Hepatocyte (in vitro differentiated cells): ENCODE results near the gene LRRK1.

Experiments used
- CTCF ChIP-seq: fragments of 200-600 bp; sonication (generic); IDR thresholded peaks from 2 replicates; pipeline ENCODE4 v1.5.1; 2016; ENCODE audit warnings: antibody characterized with exemption, mild to moderate bottlenecking; ENCODE audit not compliant: poor library complexity
- EZH2phosphoT487 ChIP-seq: fragments of 200-600 bp; sonication (generic); IDR thresholded peaks from one replicate; pipeline ENCODE4 v1.6.1; 2018; ENCODE audit warnings: antibody characterized with exemption, mild to moderate bottlenecking, low read depth, moderate library complexity; ENCODE audit not compliant: unreplicated experiment, severe bottlenecking

- no peak for TF ChIP-seq CTCF
- no peak for TF ChIP-seq EZH2phosphoT487
Observed at GRCh38 chr15:101107625-101108460, 188.7 kb downstream of the LRRK1 start.
